ENCODE measurements around the gene ADK.

DNA sequence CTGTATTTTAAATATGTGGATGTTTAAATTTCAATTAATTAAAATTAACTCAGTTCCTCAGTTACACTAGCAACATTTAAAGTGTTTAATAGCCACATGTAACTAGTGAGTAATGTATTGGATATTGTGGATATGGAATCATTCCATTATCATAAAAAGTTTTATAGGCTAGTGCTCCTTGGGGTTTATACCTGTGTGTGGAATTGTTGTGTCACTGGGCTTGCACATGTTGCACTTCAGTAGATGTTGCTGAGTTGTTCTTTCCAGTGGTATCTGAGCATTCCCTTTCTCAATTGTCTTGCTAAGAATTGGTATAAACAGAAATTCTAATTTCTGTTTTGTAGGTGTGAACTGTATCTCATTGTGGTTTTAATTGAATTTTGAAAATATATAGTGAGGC is 113.0 kb downstream of the ADK start:
- TF ChIP-seq, protein P1, sequence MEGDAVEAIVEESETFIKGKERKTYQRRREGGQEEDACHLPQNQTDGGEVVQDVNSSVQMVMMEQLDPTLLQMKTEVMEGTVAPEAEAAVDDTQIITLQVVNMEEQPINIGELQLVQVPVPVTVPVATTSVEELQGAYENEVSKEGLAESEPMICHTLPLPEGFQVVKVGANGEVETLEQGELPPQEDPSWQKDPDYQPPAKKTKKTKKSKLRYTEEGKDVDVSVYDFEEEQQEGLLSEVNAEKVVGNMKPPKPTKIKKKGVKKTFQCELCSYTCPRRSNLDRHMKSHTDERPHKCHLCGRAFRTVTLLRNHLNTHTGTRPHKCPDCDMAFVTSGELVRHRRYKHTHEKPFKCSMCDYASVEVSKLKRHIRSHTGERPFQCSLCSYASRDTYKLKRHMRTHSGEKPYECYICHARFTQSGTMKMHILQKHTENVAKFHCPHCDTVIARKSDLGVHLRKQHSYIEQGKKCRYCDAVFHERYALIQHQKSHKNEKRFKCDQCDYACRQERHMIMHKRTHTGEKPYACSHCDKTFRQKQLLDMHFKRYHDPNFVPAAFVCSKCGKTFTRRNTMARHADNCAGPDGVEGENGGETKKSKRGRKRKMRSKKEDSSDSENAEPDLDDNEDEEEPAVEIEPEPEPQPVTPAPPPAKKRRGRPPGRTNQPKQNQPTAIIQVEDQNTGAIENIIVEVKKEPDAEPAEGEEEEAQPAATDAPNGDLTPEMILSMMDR (conservative IDR thresholded peaks at IDR 0.05; ENCODE audit: low read length), result no peak
- no peak for TF ChIP-seq EZH2phosphoT487 (IDR thresholded peaks at IDR 0.05; ENCODE audit: borderline replicate concordance, low read depth, low read length)

Measured in OCI-LY7 (cell line).